Measurements from ENCODE around the gene RANGRF. TPM values are rescaled to one million over a fixed set of nuclear protein-coding genes. Genes with fewer than 3 reads are reported as not detected.
A peak's percentile ranks its signal among the peaks of the same experiment; 100 is the strongest.

Gene RANGRF
- total and polyA plus RNA-seq, 9 of the 15 experiments (the other 6 are each of a cell fraction or from before 2014, with no cell fraction given), result 7.6 to 60.0 (median 16.0) TPM

DNA sequence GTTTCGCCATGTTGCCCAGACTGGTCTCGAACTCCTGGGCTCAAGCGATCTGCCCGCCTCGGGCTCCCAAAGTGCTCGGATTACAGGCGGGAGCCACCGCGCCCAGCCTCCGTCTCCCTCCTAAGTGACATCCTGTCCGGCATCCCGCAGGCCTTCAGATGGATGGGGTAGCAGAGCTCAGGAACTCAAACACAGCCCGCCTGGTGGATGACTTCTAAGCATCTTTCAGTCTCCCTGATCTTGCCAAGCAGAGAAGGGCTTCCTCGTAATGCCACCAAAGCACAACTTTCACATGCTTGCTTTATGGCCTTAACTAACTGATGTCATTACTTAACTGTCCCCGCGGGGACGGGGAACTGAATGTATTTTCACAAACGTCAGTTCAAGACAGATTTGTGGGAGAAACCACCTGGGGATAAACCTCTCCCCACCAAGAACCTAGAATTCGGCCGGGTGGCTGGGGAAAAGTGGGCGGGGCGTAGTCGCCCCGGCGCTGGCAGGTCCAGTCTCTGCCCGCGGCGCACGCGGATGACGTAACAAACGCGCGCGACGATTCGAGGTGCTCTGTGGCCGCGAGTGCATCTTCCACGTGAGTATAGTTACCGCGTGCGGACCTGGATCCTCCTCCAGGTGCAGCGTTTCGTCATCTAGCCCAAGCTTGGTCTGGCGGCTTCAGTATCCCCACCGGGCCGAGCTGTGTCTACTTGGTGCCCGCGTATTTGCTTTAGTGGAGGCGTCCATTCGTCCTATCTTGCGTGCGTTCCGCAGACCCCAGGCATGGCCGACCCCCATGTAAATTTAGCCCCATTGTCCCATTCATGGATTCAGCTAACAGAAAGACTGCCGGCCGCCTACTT lies 39.5 kb upstream of the RANGRF start, which contains the start of gene PFAS (continued):
- TF ChIP-seq, protein P1, sequence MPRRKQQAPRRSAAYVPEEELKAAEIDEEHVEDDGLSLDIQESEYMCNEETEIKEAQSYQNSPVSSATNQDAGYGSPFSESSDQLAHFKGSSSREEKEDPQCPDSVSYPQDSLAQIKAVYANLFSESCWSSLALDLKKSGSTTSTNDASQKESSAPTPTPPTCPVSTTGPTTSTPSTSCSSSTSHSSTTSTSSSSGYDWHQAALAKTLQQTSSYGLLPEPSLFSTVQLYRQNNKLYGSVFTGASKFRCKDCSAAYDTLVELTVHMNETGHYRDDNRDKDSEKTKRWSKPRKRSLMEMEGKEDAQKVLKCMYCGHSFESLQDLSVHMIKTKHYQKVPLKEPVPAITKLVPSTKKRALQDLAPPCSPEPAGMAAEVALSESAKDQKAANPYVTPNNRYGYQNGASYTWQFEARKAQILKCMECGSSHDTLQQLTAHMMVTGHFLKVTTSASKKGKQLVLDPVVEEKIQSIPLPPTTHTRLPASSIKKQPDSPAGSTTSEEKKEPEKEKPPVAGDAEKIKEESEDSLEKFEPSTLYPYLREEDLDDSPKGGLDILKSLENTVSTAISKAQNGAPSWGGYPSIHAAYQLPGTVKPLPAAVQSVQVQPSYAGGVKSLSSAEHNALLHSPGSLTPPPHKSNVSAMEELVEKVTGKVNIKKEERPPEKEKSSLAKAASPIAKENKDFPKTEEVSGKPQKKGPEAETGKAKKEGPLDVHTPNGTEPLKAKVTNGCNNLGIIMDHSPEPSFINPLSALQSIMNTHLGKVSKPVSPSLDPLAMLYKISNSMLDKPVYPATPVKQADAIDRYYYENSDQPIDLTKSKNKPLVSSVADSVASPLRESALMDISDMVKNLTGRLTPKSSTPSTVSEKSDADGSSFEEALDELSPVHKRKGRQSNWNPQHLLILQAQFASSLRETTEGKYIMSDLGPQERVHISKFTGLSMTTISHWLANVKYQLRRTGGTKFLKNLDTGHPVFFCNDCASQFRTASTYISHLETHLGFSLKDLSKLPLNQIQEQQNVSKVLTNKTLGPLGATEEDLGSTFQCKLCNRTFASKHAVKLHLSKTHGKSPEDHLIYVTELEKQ (CRISPR knock-in tag; IDR thresholded peaks at IDR 0.05), result no peak
- TF ChIP-seq ZNF785 (CRISPR knock-in tag; IDR thresholded peaks at IDR 0.05) (no peak), CBX8 (IDR thresholded peaks at IDR 0.05; ENCODE audit: borderline replicate concordance, extremely low read depth, low read depth, low read length, poor library complexity, severe bottlenecking) (no peak), NFIX (CRISPR knock-in tag; IDR thresholded peaks at IDR 0.05; ENCODE audit: low read depth) (no peak), U2AF2 (optimal IDR thresholded peaks at IDR 0.05; ENCODE audit: low read depth, low read length) (no peak), POLR2AphosphoS5 (IDR thresholded peaks at IDR 0.05; ENCODE audit: control insufficient read depth, insufficient read depth, low read depth, low read length) (peak; percentile 67), HOXB6 (CRISPR knock-in tag; IDR thresholded peaks at IDR 0.05; ENCODE audit: borderline replicate concordance) (no peak), ZNF431 (CRISPR knock-in tag; IDR thresholded peaks at IDR 0.05) (no peak), ZNF780A (CRISPR knock-in tag; IDR thresholded peaks at IDR 0.05) (no peak), MYNN (IDR thresholded peaks at IDR 0.05) (no peak), MYNN (CRISPR knock-in tag; IDR thresholded peaks at IDR 0.05) (no peak), MCM5 (IDR thresholded peaks at IDR 0.05; ENCODE audit: low read depth) (no peak), ZKSCAN3 (CRISPR knock-in tag; IDR thresholded peaks at IDR 0.05) (no peak), PHF21A (IDR thresholded peaks at IDR 0.05; ENCODE audit: borderline replicate concordance, low read depth) (no peak), ZNF57 (CRISPR knock-in tag; IDR thresholded peaks at IDR 0.05) (no peak), MEF2A (IDR thresholded peaks at IDR 0.05; ENCODE audit: control insufficient read depth, low read depth, low read length) (no peak), CBX2 (IDR thresholded peaks at IDR 0.05; ENCODE audit: insufficient read depth, low read length, poor library complexity, severe bottlenecking) (no peak), TEAD1 (CRISPR knock-in tag; IDR thresholded peaks at IDR 0.05) (no peak; a peak in 1 of 4 replicates)
- TF ChIP-seq, protein P2, sequence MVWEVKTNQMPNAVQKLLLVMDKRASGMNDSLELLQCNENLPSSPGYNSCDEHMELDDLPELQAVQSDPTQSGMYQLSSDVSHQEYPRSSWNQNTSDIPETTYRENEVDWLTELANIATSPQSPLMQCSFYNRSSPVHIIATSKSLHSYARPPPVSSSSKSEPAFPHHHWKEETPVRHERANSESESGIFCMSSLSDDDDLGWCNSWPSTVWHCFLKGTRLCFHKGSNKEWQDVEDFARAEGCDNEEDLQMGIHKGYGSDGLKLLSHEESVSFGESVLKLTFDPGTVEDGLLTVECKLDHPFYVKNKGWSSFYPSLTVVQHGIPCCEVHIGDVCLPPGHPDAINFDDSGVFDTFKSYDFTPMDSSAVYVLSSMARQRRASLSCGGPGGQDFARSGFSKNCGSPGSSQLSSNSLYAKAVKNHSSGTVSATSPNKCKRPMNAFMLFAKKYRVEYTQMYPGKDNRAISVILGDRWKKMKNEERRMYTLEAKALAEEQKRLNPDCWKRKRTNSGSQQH (CRISPR knock-in tag; IDR thresholded peaks at IDR 0.05), result no peak
- TF ChIP-seq, protein P3, sequence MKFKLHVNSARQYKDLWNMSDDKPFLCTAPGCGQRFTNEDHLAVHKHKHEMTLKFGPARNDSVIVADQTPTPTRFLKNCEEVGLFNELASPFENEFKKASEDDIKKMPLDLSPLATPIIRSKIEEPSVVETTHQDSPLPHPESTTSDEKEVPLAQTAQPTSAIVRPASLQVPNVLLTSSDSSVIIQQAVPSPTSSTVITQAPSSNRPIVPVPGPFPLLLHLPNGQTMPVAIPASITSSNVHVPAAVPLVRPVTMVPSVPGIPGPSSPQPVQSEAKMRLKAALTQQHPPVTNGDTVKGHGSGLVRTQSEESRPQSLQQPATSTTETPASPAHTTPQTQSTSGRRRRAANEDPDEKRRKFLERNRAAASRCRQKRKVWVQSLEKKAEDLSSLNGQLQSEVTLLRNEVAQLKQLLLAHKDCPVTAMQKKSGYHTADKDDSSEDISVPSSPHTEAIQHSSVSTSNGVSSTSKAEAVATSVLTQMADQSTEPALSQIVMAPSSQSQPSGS (CRISPR knock-in tag; IDR thresholded peaks at IDR 0.05), result 0 out of 2 replicates have a peak, but pooled peaks have one; percentile 30
- TF ChIP-seq, protein P4, sequence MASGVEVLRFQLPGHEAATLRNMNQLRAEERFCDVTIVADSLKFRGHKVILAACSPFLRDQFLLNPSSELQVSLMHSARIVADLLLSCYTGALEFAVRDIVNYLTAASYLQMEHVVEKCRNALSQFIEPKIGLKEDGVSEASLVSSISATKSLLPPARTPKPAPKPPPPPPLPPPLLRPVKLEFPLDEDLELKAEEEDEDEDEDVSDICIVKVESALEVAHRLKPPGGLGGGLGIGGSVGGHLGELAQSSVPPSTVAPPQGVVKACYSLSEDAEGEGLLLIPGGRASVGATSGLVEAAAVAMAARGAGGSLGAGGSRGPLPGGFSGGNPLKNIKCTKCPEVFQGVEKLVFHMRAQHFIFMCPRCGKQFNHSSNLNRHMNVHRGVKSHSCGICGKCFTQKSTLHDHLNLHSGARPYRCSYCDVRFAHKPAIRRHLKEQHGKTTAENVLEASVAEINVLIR (CRISPR knock-in tag; IDR thresholded peaks at IDR 0.05), result peak; percentile 93

Measured in K562 (cell line).